ENCODE data around the gene TMEM132E. TPM values are rescaled to one million over a fixed set of nuclear protein-coding genes. Genes with fewer than 3 reads are reported as not detected.

TMEM132E gene
- total and polyA plus RNA-seq, 2 of the 4 experiments (the other 2 are of a cell fraction), result not detected

GRCh38 chr17:34556931-34557330, 22.5 kb upstream of the TMEM132E start:
- Histone ChIP-seq H3K4ac (ENCODE audit: low read depth, low read length) (no peak overlapping the region), H2AK5ac (ENCODE audit: low read depth, low read length) (no peak overlapping the region), H2AK9ac (replicated peaks; ENCODE audit: low read depth, low read length, poor library complexity) (no peak overlapping the region), H3K4me2 (ENCODE audit: low read depth, low read length) (no peak overlapping the region), H2BK5ac (ENCODE audit: low read depth, low read length, poor library complexity, severe bottlenecking) (no peak overlapping the region), H2BK15ac (ENCODE audit: low read depth, low read length) (no peak overlapping the region), H3K36me3 (ENCODE audit: control insufficient read depth, insufficient read depth, low read length) (no peaks in the 10 kb centered on the region), H3K18ac (ENCODE audit: low read depth, low read length) (no peak overlapping the region), H3K4me3 (ENCODE audit: insufficient read depth, low read depth, low read length) (no peak overlapping the region), H4K8ac (ENCODE audit: low read depth in 2 of 2, low read length in 2 of 2) (no peak overlapping the region), H3K56ac (ENCODE audit: extremely low read depth, insufficient read depth, low read length) (no peak overlapping the region), H3K79me1 (ENCODE audit: low read depth in 1 of 2, low read length in 2 of 2) (no peaks in the 10 kb centered on the region), H3K9ac (ENCODE audit: low read depth, low read length) (no peak overlapping the region), H3K23ac (ENCODE audit: low read depth, low read length) (no peak overlapping the region), H3K27me3 (ENCODE audit: control insufficient read depth, insufficient read depth, low read length) (no peaks in the 10 kb centered on the region; the same call in 1 of the 2 replicates), H3K4me1 (ENCODE audit: control insufficient read depth, insufficient read depth, low read length) (no peaks in the 10 kb centered on the region), H4K5ac (ENCODE audit: low read depth, low read length) (no peak overlapping the region), H3K14ac (replicated peaks; ENCODE audit: low read depth, low read length) (no peak overlapping the region), H4K20me1 (ENCODE audit: insufficient read depth, low read length) (no peaks in the 10 kb centered on the region), H3K9me3 (ENCODE audit: control insufficient read depth, insufficient read depth, low read length) (no peaks in the 10 kb centered on the region), H4K91ac (ENCODE audit: insufficient read depth, low read depth, low read length) (no peak overlapping the region), H2AFZ (replicated peaks; ENCODE audit: low read length, poor library complexity) (no peak overlapping the region), H2BK120ac (ENCODE audit: low read depth, low read length) (no peak overlapping the region), H3K27ac (ENCODE audit: insufficient read depth, low read length) (no peak overlapping the region), H3K9me1 (ENCODE audit: insufficient read depth, low read length) (no peaks in the 10 kb centered on the region), H2BK20ac (ENCODE audit: low read depth, low read length) (no peak overlapping the region)
- no peak for ATAC-seq (ENCODE audit: low read depth)
- intact Hi-C loops (cut with micrococcal nuclease), result no loop called here
- ChIA-PET CTCF (no interaction called here), POLR2A (ENCODE audit: unreplicated experiment) (no interaction called here)
- DNase-seq, result no peak
- dilution Hi-C loops (cut with HindIII; ENCODE audit: low sequenced_read_pairs, unreplicated experiment), result no loop called here
- no TSS peak for BruUV-seq (replicated peaks)
- WGBS, 2 experiments (ENCODE audit: extremely low coverage in 2 of 2, insufficient read length in 1 of 2), result 21% methylated on average over 2 of the region's 2 CpGs; no CpG with 5 or more reads in 1 of the 2 experiments
- in situ Hi-C loops (cut with MboI; ENCODE audit: low sequenced_read_pairs), result no loop called here
- TF ChIP-seq RFX5 (IDR thresholded peaks at IDR 0.05; ENCODE audit: low read depth, low read length) (no peak), USF2 (IDR thresholded peaks at IDR 0.05; ENCODE audit: low read depth, low read length) (no peak), MAFK (IDR thresholded peaks at IDR 0.05; ENCODE audit: low read depth, low read length) (no peak), CHD1 (IDR thresholded peaks at IDR 0.05; ENCODE audit: low read depth, low read length) (no peak), MAZ (IDR thresholded peaks at IDR 0.05; ENCODE audit: borderline replicate concordance, low read depth, low read length) (no peak), NFE2L2 (IDR thresholded peaks at IDR 0.05; ENCODE audit: low read depth, low read length) (no peak), POLR2A (IDR thresholded peaks at IDR 0.05; ENCODE audit: low read depth, low read length) (no peak), RCOR1 (IDR thresholded peaks at IDR 0.05; ENCODE audit: insufficient replicate concordance, low read length) (no peak), RAD21 (IDR thresholded peaks at IDR 0.05; ENCODE audit: low read length) (no peak), ELK1 (IDR thresholded peaks at IDR 0.05; ENCODE audit: borderline replicate concordance, low read depth, low read length) (no peak)

Data from IMR-90 (cell line).